Peyer's patch (tissue), 4 donors: ENCODE data around the gene MINAR1.

Source experiments
- POLR2A ChIP-seq, 2 donors: fragments of 450-650 bp; IDR thresholded peaks; one replicate each; pipeline ENCODE4 v1.5.1; 2017; ENCODE audit warnings: antibody characterized with exemption in 2 of 2, mild to moderate bottlenecking in 2 of 2, moderate library complexity in 2 of 2
- TF ChIP-seq, protein P1 (sequence below), 6 experiments: fragments of 450-650 bp in 4 of 6; fragments of 200-600 bp in 2 of 6; sonication (generic) in 1 of 6; IDR thresholded peaks; one replicate each; pipeline ENCODE4 v1.5.1; 2017 to 2019; ENCODE audit warnings: antibody characterized with exemption in 6 of 6, mild to moderate bottlenecking in 3 of 6, moderate library complexity in 1 of 6

DNA sequence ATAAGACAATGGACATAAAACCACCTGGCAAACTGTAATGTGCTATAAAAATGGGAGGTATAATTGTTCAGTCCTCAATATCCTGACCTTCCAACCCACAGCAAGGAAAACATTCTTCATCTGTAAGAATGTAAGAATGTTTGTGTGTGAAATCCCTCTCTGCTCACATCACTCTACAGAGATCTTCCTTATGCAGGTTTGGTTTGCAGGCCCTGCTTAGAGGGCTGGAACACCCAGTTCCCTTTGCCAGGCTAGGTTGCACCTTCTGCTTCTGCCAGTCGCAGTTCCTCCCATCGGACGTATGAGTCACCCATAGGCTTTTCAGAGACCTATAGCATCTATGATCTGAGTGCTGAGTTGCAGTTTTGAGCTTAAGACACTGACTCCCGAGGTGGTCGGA lies 24.1 kb upstream of the MINAR1 start:
- TF ChIP-seq, protein P1, sequence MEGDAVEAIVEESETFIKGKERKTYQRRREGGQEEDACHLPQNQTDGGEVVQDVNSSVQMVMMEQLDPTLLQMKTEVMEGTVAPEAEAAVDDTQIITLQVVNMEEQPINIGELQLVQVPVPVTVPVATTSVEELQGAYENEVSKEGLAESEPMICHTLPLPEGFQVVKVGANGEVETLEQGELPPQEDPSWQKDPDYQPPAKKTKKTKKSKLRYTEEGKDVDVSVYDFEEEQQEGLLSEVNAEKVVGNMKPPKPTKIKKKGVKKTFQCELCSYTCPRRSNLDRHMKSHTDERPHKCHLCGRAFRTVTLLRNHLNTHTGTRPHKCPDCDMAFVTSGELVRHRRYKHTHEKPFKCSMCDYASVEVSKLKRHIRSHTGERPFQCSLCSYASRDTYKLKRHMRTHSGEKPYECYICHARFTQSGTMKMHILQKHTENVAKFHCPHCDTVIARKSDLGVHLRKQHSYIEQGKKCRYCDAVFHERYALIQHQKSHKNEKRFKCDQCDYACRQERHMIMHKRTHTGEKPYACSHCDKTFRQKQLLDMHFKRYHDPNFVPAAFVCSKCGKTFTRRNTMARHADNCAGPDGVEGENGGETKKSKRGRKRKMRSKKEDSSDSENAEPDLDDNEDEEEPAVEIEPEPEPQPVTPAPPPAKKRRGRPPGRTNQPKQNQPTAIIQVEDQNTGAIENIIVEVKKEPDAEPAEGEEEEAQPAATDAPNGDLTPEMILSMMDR (IDR thresholded peaks at IDR 0.05), result no peak
- no peak for TF ChIP-seq POLR2A (IDR thresholded peaks at IDR 0.05)
